A172 (cell line): ENCODE data around the gene SEMA3D. TPM values are rescaled to one million over a fixed set of nuclear protein-coding genes. Genes with fewer than 3 reads are reported as not detected.

Source experiments
- DNase-seq: peaks from one replicate; pipeline ENCODE4 v3.0.0-alpha.2; 2015; ENCODE audit warnings: low spot score
- total RNA-seq: library from RNA; depleted of rRNA; stranded (reverse); fragments of >200 nt; shearing (Covaris generic); gene quantifications from 2 replicates; pipeline ENCODE4 v1.2.3, GENCODE V29; 2014; rRNA removed

SEMA3D gene
- 3.3 and 3.4 TPM in 2 replicates for total RNA-seq

DNA sequence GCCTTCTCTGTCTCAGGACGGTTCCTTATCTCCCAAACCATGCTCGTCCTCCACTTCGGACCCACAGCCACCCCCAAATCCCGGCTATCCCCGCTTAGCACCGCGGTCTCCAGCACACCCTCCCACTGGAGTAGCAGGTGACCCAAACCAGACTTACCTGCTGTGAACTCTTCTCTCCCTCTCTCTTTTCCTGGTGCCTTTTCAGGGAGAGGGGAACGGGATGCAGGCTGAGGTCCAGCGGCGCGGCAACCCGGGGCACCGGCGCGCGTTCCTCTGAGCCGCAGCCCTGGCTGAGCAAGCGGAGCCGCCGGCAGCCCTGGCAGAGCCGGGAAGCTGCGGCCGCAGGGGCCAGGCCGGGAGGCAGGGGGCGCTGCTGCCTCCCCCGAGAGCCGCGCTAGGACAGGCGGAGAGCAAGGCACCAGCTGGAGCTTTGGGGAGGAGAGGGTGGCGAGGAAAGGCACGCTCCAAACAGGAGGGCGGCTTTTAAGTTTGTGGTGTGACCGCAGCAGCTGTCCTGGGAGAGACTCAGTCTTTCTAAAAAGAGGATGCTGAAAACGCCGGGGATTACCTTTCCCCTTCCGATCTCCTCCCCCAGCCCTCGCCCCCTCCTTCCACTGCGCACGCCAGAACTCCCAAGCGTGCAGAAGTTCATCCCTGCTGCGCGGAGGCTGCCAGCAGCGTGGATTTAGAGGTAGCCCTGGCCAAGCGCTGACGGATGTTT is at the start of gene SEMA3D:
SEMA3D (minus strand) TSS at position 536 of the 721 bp plus-strand sequence. CDS start 65,165 bp downstream, outside the sequence.
- DNase-seq: peak; percentile 59

DNA sequence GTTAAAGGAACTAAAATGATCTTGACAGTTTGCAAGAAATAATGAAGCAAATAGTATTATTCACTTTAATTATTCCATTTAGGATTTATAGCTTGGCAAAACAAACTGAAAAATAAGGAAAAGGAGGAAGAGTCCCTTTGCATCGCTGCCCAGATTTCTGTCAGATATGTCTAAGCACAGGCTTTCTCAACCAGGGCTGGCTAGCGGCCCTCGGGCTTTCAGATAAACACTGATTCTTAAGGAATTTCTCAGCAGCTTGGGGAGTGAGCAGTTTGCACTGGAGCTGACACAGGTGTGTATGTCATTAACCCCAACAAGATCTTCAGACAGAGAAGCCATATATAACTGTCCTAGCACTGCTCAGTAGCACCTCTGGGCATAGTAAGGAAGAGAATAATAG is 47.9 kb upstream of the SEMA3D start:
- no peak for DNase-seq

DNA sequence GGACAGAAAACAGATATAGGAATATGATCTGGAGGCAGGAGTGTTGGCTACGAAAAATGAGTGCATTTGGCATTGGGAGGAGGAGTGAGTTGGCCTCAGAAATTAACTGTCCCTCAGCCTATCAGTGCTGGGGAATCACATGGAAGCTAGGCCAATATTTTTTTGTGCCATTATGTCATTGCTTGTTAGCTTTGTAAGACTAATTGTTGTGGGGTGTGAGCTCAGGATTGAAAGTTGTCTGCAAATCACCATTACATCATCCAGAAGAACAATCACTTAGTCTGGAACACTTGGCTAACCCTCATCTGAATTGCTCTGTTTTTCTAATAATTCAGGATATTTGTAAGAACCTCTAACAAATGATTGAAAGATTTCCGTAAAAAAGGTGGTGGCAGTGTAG is 45.2 kb upstream of the SEMA3D start:
- no peak for DNase-seq

DNA sequence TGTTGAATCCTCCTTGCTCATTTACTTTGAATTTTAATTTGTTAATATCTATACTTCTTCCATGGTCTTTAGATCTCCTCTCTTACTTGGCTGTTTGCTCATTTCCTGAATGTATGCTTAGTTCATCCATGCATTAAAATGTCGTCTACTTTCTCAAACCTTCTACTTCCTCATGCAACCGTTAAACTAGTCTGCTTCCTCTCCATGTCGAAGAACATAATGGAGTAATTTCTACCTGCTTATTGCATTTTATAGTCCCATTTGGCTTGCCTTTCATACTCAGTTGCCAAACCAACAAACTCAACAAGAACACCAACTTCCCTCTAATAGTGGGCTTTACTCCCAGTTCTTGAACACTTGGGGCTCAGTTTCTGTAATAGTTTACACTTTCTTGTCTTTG is 43.8 kb upstream of the SEMA3D start:
- no peak for DNase-seq

DNA sequence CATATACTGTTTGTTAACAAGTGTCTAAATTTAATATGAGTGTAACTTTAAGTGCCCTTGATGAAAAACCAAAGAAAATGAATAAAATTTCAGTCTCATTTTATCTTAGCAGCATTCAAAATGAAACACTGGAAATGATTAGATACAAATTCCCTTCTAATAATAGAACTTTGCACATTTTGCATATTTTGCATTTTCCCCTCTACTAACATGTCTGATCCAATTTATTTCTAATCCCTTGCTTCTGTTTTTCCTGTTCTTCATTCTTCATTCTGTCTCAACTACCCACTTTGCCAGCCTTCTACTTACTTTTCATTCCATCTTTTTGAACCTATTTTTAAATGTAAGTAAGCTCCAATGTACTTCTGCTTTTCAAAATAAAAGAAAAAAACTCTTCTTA is 42.7 kb upstream of the SEMA3D start:
- no peak for DNase-seq

DNA sequence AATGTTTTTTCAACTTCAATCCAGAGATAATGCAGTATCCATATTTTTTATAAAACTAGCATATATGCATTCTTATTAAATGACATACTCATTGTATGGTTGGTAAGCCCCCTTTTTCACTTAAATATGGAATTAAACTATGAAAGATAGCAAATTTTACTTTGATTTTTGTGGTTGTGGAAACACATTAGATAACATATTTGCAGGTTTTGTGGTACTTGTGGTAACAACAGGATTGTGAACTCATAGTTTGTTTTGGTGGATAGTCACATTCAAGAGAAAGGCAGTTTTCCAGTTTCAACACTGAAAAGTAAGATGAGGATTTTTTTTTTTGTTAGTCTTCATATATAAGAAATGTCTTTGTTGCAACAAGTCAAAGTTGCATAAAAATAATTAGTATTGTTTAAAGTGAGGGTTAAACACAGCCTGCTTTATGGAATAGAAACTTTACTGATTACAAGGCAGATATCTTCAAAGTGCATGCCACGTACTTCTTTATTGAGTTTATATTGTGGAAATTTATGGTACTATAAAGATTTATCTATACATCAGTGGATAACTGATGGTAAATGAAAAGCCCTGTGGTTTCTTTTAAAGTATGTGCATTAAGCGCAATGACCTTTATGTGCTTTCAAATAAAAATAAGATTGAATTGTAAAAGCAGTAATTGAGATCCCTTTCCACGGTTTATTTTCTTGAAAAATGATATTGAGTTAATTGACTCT is 39.7 kb upstream of the SEMA3D start:
- no peak for DNase-seq

DNA sequence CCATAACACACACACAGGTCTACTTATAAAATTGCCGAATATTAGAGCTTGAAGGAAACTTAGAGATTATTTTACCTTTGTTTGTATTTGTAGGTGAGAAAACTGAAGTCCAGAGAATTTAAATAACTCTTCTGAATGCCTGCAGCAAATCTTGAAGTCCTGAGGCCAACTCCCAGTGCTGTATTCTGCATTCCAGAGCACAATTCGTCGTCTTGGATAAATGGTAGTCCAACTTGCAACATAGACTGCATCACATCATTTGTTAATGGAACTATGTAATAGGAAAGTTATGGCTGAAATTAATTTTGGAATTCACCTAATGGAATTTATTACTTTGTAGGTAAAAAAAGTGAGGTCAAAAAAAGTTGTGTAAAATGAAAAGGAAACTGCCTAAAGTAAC is 37.3 kb upstream of the SEMA3D start:
- no peak for DNase-seq

DNA sequence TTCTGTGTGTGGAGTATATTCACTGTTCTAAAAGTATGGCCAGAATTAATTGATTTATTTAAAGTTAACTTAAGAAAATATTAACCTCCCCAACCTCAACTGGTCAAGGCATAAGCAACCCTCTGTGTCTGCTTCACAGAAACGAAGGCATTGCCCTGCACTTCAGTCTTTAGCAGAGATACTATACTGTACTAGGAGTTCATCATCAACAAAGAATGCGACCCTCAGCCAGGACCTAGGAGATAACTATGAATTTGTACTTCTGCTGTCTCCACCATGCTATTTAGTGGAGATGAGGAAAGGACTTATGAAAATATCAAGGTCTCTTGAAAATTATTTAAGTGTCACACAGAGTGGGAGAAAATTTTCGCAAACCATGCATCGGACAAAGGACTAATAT is 35.7 kb upstream of the SEMA3D start:
- DNase-seq: no peak

DNA sequence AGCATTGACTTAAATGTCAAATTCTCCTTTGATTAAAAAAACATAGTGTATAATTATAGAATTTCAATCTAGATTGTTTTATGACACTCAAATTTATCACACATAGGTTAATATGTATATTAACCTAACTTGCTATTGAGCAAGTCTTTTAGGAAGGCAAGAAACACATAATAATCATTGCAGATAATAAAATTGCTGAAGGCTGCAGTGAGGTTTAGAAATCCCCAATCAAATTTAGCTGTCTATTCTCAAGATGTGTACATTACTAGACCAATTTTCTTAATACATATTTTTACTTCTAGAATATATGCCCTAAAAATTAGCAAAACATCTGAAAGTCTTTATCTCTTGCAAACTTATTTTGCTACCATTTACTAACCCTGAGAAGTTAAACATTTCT is 34.9 kb upstream of the SEMA3D start:
- no peak for DNase-seq

DNA sequence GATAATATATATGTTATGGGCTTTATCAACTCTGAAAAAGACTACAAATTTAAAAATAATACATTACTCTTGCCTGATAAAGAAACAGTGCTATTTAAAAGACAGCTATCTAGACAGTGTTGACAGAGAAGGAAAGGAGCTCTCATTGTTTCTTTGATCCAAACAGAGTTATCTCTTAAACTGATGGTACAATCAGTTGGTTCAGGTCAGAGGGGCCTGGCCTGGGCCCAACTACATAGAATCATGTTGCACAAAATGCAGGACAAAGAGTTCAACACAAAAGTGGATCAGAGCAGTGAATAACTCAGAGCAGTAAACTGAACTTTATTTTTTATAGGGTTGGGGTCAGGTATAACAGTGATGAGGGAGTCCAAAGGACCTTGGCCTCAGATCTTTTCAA is 33.8 kb upstream of the SEMA3D start:
- no peak for DNase-seq

DNA sequence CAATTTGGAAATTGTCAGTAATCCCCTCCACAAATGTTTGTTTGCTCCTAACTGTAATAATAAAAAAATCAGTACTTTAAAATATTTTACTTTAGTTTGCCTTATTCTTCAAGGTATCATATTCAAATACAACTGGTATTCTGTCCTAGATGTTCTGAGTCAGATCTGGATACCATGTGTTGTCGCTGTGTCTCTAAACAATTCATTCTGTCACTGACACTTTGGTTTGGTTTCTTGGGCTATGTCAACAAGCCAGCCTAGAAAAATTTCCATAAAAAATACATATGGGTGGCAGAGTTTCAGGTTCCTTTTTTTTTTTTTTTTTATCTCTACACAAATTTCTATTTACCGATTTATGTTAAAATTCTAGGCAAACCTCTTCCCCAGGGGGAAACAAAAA is 33.2 kb upstream of the SEMA3D start:
- no peak for DNase-seq

DNA sequence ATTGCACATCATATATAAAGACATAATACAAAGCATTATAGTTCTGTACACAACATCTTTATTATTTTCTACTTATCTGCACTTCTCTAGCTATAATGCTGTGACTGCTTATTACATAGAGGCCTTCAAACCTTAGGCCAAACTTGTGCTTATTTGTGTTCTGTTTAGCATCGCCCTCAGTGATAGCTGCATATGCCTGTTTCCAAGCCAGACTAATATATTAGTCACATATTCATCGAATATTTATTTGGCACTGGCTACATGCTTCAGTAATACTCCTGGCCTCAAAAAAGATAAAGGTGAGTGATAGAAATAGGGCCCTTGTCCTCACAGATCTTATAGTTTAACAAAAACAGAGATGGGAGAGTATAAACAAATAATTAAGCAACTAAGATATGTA is 30.2 kb upstream of the SEMA3D start:
- no peak for DNase-seq

DNA sequence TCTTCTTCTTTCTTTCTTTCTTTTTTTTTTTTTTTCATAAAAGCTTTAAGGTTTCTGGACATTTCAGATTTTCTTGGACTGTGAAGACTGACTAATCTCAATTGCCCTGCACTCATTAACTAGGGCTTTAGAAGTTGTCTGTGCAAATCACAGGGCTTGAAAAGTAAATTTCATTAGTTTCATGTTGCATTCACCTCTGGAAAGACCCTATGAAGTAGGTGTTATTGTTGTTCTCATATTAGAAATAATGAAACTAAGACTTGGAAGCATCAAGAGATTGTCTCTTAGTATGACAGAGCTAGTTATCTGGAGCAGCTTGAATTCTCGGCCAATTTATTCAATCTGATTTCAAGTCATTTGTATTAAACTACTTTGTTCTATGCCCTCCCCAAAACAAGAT is 28.2 kb upstream of the SEMA3D start:
- no peak for DNase-seq

DNA sequence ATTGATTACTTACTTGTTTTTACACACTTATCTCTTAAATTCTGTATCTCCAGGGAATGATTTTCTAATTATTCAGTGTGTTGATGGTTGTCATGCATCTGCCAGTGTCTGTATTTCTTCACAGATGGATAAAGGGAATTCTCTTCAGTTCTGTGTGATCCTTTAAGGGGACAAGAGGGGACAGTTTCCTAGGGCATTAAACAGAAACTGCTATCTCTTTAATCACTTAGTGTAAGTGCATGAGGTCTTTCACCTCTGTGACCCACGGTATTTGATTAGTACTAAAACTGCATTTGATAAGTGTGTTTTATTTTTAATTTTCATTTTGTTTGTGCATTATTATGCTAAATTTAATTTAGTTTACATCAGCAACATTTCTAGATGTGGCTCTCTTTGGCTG is 26.6 kb upstream of the SEMA3D start:
- DNase-seq: no peak

DNA sequence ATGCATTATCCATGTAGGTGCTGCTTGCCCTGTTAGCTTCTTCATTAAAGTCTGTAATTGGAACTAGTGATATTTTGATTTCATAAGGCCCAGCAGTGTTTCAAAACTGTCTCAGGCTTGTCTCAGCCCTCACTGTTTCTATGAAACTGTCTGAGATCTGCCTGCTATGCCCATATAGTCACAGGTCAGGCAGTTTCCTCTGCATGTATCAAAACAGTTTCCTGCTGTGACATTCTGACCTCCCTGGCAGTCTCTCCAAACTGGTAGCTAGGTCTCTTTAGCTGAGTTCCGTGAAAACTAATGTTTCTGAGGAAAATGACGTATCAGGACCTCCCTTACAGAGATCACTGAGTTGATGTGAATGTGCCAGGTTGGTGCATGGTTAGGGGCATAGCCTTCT is 18.9 kb upstream of the SEMA3D start:
- no peak for DNase-seq

DNA sequence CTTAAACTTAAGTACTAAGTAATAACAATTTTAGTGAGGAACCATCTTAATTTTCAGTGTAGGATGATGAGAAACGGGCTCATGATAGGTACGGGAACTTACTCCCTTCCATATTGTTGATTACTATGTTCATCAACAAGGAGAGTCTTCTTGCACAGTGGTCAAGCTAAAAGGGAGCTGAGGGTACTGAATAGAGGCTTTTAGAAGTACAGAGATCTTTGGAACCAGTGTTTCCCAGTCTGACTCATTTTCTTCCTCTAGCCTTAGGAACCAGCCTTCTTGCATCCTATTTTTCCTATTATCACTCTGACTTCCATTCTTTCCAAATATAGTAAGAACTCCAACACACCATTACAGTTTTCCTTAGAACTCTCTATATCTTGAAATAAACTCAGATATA is 17.6 kb upstream of the SEMA3D start:
- no peak for DNase-seq

DNA sequence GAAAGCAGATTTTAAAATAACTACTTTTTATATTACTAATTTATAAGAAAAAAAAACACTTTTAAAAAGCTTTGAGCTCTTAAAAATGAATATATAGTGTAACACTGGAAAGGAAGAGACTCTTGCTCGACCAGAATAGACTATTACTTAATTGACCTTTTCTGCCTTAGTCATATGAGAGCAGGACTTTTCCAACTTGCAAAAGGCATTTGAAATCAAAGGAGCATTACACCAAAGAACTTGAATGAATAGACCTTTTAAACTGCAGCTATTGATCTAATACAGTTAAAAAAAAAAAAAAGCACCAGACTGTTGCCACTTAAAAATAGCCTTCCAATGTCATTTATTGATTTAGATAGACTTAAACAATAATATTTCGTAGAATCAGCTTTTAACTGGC is 17.2 kb upstream of the SEMA3D start:
- no peak for DNase-seq

DNA sequence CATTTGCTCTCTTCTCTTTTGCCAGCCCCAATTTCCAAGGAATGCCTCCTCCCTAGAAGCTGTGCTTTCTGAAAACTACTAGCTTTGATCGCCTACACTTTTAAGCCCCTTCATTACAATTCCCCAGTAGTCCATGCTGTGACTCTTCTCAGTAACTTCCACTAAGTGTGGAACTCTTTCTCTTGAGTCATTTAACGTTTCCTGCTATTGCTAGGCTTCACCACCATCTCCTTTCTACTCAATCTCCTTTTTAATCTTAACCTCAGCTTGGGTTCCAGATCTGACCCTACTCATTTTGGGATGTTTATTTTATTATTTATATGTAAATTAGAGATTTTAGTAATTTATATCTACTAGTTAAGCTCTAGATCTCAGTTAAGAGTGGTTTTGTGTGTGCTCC is 14.4 kb upstream of the SEMA3D start:
- no peak for DNase-seq

DNA sequence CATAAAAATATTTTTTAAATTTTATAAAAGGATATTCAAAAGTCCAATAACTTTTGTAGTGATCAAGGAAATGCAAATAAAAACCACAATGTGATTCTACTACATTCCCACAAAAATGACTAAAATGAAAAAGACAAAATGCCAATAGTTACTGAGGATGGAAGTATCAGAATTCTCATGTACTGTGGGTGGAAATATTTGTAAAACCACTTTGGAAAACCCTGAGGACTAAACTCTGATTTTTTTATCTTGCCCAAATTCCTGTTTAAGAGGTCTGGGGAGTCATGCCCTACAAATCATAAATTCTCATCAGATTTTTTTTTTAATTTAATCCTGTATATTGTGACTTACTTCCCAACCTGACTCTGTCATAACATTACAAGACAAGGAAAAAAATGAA is 9.8 kb upstream of the SEMA3D start:
- DNase-seq: no peak

DNA sequence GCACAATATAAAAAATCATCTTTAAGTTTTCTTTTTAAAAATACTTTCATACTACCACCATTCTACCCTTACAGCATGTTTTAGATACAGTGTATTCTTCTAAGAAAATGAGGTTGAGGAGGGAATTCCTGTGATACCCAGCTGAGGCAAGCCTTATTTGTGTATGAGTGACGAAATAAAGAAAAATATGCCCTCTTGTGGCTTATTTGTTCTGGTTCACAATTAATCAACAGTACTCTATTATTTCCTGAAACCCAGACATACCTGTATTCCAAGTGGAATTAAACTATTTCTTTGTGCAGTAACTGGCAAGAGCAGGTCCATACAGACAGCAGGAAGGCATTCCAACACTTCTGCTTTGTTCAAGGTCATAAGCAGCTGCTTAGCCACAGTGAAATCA is 4.5 kb upstream of the SEMA3D start:
- DNase-seq: peak; percentile 58

DNA sequence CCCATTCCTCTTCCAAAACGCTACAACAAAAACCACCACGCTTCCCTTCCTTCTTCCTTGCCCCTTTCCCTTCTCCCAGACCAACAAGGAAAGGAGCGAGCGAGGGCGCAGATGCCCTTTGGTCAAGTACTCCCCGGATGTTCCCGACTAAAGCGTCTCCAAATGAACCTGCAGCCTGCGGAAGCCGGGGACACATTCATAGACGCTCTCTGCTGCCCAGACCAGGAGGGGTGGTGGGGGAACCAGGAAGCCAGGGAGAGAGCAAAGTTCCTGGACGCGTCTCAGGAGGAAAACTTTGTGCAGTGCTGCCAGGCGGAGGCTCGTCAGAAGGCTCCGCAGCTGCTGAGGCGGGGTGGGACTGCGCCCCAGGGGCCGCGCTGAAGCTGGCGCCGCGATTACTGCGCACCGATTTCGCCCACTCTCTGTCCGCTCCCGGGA is 754 bp downstream of the SEMA3D start:
- peak; percentile 35 for DNase-seq

DNA sequence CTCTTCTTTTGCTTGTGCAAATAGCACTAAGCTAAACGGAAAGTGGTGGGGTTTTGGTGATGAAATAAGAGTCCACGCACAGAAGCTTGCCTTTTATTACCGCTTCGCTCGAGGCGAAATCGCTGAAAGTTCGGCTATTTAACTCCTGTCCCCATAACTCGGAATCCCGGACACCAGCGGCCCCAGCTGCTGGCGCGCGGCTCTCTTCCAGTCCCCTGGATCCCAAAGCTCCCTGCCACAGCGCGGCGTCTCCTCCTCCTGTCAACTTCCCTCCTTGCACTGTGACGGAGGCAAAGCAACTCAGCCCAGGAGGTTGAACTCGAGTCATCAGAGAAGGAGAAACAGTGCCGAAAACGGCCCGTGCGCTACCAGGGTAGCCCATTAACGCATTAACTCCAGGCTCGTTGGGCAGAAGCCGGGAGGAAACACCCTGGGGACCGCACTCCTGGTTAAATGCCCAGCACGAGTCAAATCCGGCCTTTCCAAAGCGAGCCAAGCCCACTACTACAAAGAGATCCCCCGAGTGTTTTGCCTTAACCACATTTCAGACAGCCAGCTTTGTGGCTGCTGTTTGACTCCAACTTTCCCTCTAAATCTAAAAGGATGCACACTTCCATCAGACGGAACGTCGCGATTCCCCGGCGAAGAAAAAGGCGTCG is 1.3 kb downstream of the SEMA3D start:
- peak; percentile 41 for DNase-seq
